ENCODE measurements around the gene NCAM1.
"Not testable (repeated sequence)": the region's sequence is repeated elsewhere in the genome, so short reads cannot be mapped to it uniquely, and the experiment has no call there.

The NCAM1 gene

GRCh38 chr11:112961146-112961668 lies at the start of gene NCAM1:
Gene NCAM1, plus strand, starts transcription at chr11:112961420.
- DNase-seq (ENCODE audit: low read depth), result no peak

GRCh38 chr11:112922606-112923005 lies 38.6 kb upstream of the NCAM1 start:
- DNase-seq (ENCODE audit: low read depth), result no peak

DNA sequence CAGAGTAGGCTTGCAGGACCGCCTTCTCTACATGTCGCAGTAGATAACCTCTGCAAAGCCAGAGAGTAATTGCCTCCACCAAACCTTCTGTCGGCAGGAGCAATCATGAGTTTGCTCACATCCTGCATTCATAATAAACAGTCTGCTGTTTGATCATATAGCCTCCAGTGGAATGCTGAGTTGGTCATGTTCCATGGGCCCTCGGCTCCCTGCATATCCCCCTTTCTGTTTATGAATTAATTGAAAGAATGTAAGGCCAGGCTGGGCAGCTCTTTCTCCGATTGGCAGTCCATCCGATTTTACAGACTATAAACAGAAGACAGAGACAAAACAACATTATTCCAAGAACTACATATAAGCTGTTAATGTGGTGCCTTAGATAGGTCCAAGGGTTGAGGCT lies 36.4 kb upstream of the NCAM1 start:
- not testable (repeated sequence) for DNase-seq (ENCODE audit: low read depth)

DNA sequence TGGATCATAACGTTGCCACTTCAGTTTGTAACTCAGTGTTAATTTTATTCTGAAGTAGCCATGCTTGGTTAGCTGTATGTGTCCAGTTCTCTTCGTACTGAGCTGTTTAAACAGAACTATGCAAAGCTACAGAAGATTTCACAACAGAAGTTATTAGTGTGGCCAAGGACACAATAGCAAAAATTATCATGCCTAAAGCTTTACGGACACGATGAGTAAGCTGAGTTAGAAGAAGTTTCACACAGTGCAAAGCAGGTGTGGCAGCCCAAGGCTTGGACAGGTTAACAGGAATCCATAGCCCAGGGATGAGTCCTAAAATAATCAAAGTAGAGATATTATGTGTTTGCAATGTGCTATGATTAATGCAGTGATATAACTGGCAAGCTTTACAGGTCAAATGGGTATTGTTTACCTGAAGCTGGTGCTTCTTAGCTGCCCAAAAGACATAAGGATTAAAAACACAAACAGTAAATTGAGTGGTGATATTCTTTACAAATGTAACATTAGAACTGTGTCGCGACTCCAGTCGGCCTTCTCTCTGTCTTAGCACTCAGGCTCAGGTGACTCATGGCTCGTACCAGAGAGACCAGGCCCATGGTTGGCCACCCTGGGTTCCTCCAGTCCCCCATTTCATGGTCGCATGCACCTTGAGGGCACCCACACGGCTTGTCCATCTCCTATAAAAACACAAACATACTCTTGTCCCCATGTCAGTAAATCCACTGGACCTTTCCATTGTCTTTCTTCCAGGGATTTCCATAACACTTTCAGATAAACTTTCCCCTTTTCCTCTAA lies 35.5 kb upstream of the NCAM1 start:
- DNase-seq (ENCODE audit: low read depth), result no peak

DNA sequence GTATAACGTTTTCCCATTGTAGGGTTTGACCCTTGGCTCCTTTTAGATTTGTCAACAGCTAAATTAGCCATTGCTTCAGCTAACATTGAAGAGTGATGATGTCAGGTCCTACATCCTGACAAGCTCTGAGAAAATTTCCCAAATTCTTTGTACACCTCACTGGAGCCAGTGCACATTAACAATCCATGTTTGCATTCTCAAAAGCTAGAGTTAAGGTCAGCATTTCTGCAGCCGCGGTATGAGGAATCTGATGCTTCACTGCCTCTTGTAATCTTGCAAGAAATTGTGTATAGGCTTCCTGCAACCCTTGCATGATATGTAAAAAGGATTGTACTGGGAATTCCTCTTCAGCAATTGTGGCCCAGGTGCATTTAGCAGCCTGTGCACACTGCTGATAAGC lies 33.1 kb upstream of the NCAM1 start:
- DNase-seq (ENCODE audit: low read depth), result no peak

GRCh38 chr11:112929432-112929831 lies 31.8 kb upstream of the NCAM1 start:
- no peak for DNase-seq (ENCODE audit: low read depth)

- no peak for DNase-seq (ENCODE audit: low read depth)
Observed at GRCh38 chr11:112931703-112932102, 29.5 kb upstream of the NCAM1 start.

DNA sequence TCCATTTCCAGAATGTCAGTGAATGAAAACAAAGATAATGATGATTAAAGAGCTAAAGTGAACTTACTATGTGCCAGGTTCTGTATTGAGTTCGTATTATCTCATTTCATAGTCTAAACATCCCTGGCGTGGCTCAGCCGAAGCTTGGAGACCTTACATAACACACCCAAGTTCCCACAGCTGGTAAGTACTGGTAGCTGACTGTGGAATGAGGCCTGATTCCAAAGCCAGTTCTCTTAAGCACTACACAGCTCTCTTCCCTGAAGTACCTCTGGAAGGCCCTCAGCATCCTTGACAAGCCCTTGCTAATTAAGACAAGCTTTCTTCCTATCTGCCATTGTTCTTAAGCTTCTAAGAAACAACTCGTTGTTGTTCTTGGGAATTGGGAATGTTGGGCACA lies 28.6 kb upstream of the NCAM1 start:
- DNase-seq (ENCODE audit: low read depth), result no peak

GRCh38 chr11:112933970-112934369 lies 27.2 kb upstream of the NCAM1 start:
- no peak for DNase-seq (ENCODE audit: low read depth)

GRCh38 chr11:112941104-112941503 lies 20.1 kb upstream of the NCAM1 start:
- no peak for DNase-seq (ENCODE audit: low read depth)

GRCh38 chr11:112942966-112943643 lies 18.1 kb upstream of the NCAM1 start:
- no peak for DNase-seq (ENCODE audit: low read depth)

DNA sequence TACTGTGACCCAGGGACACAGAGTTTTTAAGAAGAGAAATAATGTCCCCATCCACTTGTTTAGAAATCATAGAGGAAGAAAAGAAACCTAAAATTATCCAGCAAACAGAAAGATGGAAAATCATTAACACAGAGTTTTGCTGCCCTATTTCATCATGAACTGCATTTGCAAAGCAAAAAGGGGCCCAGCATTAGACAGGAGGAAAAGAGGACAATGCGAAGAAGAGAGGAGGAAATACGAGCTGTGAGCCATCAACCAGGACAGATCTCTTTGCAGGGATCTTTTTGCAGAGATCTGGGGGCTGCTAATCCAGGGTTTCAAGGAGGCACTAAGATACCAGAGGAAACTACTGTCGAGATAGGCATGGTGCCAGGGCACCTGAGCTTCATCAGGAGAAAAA lies 14.4 kb upstream of the NCAM1 start:
- no peak for DNase-seq (ENCODE audit: low read depth)

DNA sequence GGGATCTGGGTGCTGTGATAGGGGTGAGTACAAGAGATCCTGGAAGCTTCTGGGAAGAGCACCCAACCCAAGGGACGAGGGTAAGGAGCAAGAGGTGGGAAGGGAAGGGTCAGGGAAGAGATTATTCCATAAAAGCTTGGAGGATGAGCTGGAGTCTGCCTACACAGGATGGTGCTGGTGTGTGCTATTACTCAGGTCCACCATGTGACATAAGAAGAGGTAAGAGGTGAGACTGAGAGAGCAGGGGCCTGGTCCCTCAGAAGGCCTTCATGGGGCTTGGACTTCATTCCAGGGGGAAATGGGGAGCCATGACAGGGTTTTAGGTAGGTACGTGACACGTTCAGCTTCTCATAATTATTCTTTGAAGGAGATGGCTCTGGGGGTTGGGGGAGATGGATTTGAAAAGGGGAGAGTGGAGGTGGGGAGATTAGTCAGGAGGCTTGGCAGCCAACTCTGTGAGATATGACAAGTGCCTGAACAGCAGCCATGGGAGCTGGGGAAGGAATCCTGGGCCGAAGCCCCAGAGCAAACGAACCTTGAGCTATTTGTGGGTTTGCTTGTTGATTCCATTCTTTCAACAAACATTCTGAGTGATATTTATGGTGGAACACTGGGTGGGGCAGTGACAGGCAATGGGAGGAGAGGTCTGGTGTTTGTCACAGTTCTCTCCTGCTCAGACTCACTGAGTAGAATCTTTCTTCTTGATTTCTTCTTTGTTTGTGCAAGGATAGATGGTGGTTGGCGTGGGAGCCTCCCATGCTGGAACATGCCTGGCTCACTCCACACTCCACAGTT lies 11.2 kb upstream of the NCAM1 start:
- no peak for DNase-seq (ENCODE audit: low read depth)

- no peak for DNase-seq (ENCODE audit: low read depth)
Observed at GRCh38 chr11:112958670-112959069, 2.5 kb upstream of the NCAM1 start.

DNA sequence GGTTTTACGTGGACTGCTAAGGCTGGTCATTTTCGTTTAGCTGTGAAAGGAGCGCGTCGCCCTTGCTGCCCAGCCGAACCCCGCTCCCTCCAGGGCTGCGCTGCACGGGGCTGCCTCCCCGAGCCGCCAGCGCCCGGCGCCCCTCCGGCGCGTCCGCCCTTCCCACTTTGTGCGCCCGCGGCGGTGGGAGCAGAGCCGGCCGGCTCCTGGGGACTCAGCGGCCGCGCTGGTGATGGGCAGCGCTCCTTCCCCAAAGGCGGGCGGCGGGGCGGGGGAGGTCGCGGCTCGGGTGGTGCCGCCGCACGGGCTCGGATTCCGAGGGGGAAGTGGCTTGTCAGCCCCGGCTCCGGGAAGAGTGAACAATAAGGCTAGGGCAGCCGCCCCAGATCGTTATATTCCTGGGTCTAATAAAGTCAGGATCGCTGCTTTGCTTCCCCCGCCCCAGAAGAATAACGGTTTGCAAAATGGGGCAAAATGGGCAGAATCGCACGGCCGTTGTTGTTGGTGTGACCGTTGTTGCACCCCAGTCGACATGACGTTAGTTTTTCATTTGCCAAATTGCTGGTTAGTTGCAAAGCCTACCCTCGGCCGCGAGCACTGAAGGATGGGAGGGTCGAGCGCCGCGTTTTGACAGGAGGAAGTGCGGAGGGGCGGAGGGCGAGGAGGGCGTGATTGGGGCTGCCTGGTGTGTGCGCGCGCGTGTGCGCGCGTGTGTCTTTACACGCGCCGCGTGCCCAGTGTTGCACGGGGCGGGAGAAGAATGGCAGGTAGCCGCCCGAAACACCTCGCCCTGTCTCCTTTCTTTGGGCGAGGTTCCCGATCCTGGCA lies 745 bp downstream of the NCAM1 start:
- DNase-seq (ENCODE audit: low read depth), result no peak

- no peak for DNase-seq (ENCODE audit: low read depth)
Observed at GRCh38 chr11:112962579-112963367, 1.6 kb downstream of the NCAM1 start.

- DNase-seq (ENCODE audit: low read depth), result no peak
Observed at GRCh38 chr11:112963368-112963955, 2.2 kb downstream of the NCAM1 start.

GRCh38 chr11:112965656-112966055 lies 4.4 kb downstream of the NCAM1 start:
- no peak for DNase-seq (ENCODE audit: low read depth)

GRCh38 chr11:112966561-112966960 lies 5.3 kb downstream of the NCAM1 start:
- DNase-seq (ENCODE audit: low read depth), result no peak

GRCh38 chr11:112967082-112967481 lies 5.9 kb downstream of the NCAM1 start:
- DNase-seq (ENCODE audit: low read depth), result no peak

Data from stimulated activated CD8-positive, alpha-beta memory T cell treated with anti-CD3 and anti-CD28 coated beads, Interleukin-15, amount 100 ng/mL, for 1 hour (primary cell).